ENCODE results near the gene PMS1.
"Not testable (repeated sequence)": the region's sequence is repeated elsewhere in the genome, so short reads cannot be mapped to it uniquely, and the experiment has no call there.

PMS1 gene

GRCh38 chr2:189818249-189819038, 34.2 kb downstream of the PMS1 start:
- no peak for DNase-seq

GRCh38 chr2:189819297-189819704, 35.1 kb downstream of the PMS1 start:
- no peak for DNase-seq

GRCh38 chr2:189821953-189822748, 37.9 kb downstream of the PMS1 start:
- peak; percentile 7 for DNase-seq

GRCh38 chr2:189824694-189825396, 40.6 kb downstream of the PMS1 start:
- no peak for DNase-seq

GRCh38 chr2:189826039-189826438, 41.8 kb downstream of the PMS1 start:
- no peak for DNase-seq

- no peak for DNase-seq
These were observed 45.0 kb downstream of the PMS1 start for GRCh38 chr2:189829102-189829833.

GRCh38 chr2:189830510-189830909, 46.3 kb downstream of the PMS1 start:
- DNase-seq: no peak

- DNase-seq: peak; percentile 51
These were observed 49.8 kb downstream of the PMS1 start for GRCh38 chr2:189834059-189834458.

GRCh38 chr2:189834642-189835041, 50.4 kb downstream of the PMS1 start:
- DNase-seq: not testable (repeated sequence)

GRCh38 chr2:189835855-189836558, 51.8 kb downstream of the PMS1 start:
- no peak for DNase-seq

GRCh38 chr2:189836644-189837043, 52.4 kb downstream of the PMS1 start:
- DNase-seq: no peak

- peak; percentile 35 for DNase-seq
These were observed 53.1 kb downstream of the PMS1 start for GRCh38 chr2:189837326-189837725.

GRCh38 chr2:189841019-189841418, 56.8 kb downstream of the PMS1 start:
- DNase-seq: no peak

GRCh38 chr2:189848276-189848675, 64.0 kb downstream of the PMS1 start:
- no peak for DNase-seq

GRCh38 chr2:189849550-189849949, 65.3 kb downstream of the PMS1 start:
- no peak for DNase-seq

- no peak for DNase-seq
These were observed 67.0 kb downstream of the PMS1 start for GRCh38 chr2:189851174-189851826.

GRCh38 chr2:189854187-189854586, 69.9 kb downstream of the PMS1 start:
- no peak for DNase-seq

- DNase-seq: peak; percentile 35
These were observed 70.7 kb downstream of the PMS1 start for GRCh38 chr2:189854940-189855339.

- no peak for DNase-seq
These were observed 74.0 kb downstream of the PMS1 start for GRCh38 chr2:189858291-189858690.

- no peak for DNase-seq
These were observed 75.9 kb downstream of the PMS1 start for GRCh38 chr2:189860161-189860560.

- DNase-seq: no peak
These were observed 78.5 kb downstream of the PMS1 start for GRCh38 chr2:189862751-189863150.

GRCh38 chr2:189865826-189866225, 81.6 kb downstream of the PMS1 start:
- no peak for DNase-seq
